ENCODE measurements around the gene B4GALT5.

DNA sequence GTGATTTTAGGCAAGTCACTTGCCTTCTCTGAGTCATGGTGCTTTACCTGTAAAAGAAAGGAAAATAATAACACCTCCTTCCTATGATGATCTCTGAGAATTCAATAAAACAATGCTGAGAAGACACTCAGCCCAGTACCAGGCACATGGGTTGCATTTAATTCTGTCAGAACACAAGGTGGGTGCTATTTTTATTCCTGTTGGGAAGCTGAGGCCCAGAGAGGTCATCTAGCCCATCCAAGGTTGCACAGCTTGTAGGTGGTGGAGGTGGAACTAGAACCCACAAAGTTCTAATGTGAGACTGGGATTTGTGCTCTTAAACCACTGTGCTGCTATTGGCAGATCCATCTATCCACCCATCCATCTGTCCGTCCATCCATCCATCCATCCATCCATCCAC is 106.1 kb downstream of the B4GALT5 start:
- TF ChIP-seq, protein P1, sequence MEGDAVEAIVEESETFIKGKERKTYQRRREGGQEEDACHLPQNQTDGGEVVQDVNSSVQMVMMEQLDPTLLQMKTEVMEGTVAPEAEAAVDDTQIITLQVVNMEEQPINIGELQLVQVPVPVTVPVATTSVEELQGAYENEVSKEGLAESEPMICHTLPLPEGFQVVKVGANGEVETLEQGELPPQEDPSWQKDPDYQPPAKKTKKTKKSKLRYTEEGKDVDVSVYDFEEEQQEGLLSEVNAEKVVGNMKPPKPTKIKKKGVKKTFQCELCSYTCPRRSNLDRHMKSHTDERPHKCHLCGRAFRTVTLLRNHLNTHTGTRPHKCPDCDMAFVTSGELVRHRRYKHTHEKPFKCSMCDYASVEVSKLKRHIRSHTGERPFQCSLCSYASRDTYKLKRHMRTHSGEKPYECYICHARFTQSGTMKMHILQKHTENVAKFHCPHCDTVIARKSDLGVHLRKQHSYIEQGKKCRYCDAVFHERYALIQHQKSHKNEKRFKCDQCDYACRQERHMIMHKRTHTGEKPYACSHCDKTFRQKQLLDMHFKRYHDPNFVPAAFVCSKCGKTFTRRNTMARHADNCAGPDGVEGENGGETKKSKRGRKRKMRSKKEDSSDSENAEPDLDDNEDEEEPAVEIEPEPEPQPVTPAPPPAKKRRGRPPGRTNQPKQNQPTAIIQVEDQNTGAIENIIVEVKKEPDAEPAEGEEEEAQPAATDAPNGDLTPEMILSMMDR (IDR thresholded peaks at IDR 0.05), result no peak
- TF ChIP-seq POLR2A (IDR thresholded peaks at IDR 0.05) (no peak), POLR2AphosphoS5 (IDR thresholded peaks at IDR 0.05) (no peak)

All from breast epithelium (tissue), 3 donors.